ENCODE measurements around the gene CASP5.

DNA sequence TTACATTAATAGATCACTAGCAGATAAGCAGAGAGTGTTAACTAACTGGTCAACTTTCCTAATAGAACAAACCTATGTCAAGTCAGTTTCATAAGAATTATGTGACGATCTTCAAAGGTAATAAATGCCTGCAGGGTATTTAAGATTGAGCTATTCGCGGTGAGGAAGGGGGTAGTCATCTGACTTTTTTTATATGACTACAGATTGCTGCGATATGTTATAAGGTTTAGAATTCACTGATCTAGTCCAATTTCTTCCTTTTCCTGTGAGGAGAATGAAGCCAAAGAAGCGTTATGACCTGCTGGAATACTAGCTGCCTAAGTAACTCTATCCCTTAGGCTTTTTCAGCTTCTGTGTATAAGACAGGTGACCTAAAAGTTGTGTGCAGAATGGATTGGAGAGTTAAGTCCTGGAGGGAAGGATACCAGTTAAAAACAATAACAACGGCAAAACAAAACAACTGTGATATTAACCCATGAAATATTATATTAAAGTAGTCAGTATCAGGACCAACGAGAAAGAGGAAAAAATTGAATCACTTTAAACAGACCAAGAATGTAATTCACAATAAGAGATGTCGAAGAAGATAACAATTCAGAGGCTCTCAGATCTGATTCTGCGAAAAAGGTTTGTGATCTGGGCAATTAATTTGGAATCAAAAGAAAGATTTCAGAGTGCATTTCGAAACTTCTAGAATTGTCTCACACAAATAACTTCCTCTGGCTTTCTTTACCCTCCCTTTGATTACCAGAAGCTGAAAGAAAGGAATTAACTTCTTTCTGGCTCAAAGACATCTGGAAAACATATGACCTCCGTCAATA lies 55.2 kb downstream of the CASP5 start:
- TF ChIP-seq, protein P1, sequence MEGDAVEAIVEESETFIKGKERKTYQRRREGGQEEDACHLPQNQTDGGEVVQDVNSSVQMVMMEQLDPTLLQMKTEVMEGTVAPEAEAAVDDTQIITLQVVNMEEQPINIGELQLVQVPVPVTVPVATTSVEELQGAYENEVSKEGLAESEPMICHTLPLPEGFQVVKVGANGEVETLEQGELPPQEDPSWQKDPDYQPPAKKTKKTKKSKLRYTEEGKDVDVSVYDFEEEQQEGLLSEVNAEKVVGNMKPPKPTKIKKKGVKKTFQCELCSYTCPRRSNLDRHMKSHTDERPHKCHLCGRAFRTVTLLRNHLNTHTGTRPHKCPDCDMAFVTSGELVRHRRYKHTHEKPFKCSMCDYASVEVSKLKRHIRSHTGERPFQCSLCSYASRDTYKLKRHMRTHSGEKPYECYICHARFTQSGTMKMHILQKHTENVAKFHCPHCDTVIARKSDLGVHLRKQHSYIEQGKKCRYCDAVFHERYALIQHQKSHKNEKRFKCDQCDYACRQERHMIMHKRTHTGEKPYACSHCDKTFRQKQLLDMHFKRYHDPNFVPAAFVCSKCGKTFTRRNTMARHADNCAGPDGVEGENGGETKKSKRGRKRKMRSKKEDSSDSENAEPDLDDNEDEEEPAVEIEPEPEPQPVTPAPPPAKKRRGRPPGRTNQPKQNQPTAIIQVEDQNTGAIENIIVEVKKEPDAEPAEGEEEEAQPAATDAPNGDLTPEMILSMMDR (IDR thresholded peaks at IDR 0.05; ENCODE audit: low read depth, low read length, poor library complexity, severe bottlenecking) = no peak
- no peak for TF ChIP-seq EZH2phosphoT487 (IDR thresholded peaks at IDR 0.05; ENCODE audit: borderline replicate concordance, low read length)
